Kidney tubule cell (primary cell): ENCODE results near the gene PHF14.
A peak's percentile ranks its signal among the peaks of the same experiment; 100 is the strongest.
"Not testable (repeated sequence)": the region's sequence is repeated elsewhere in the genome, so short reads cannot be mapped to it uniquely, and the experiment has no call there.

ENCODE experiments used
- DNase-seq: peaks from one replicate; pipeline ENCODE4 v3.0.0-alpha.2; 2018; ENCODE audit warnings: low spot score

Gene PHF14

GRCh38 chr7:10973061-10973941 lies at the start of gene PHF14:
Gene PHF14 (plus strand): TSS chr7:10973872. CDS start chr7:10974324, 452 bp downstream.
- DNase-seq = peak; percentile 98

GRCh38 chr7:10924370-10924769 lies 49.3 kb upstream of the PHF14 start:
- DNase-seq = peak; percentile 43

- DNase-seq = not testable (repeated sequence)
Measured at GRCh38 chr7:10928203-10928602, 45.5 kb upstream of the PHF14 start.

- no peak for DNase-seq
Measured at GRCh38 chr7:10930551-10930950, 43.1 kb upstream of the PHF14 start.

- DNase-seq = no peak
Measured at GRCh38 chr7:10931161-10931560, 42.5 kb upstream of the PHF14 start.

- no peak for DNase-seq
Measured at GRCh38 chr7:10934292-10934691, 39.4 kb upstream of the PHF14 start.

- DNase-seq = no peak
Measured at GRCh38 chr7:10939237-10939910, 34.3 kb upstream of the PHF14 start.

- peak; percentile 96 for DNase-seq
Measured at GRCh38 chr7:10939911-10940703, 33.6 kb upstream of the PHF14 start.

- peak; percentile 26 for DNase-seq
Measured at GRCh38 chr7:10940704-10941355, 32.8 kb upstream of the PHF14 start.

- no peak for DNase-seq
Measured at GRCh38 chr7:10950494-10950893, 23.2 kb upstream of the PHF14 start.

- not testable (repeated sequence) for DNase-seq
Measured at GRCh38 chr7:10950974-10951578, 22.6 kb upstream of the PHF14 start.

- DNase-seq = no peak
Measured at GRCh38 chr7:10952588-10952987, 21.1 kb upstream of the PHF14 start.

- DNase-seq = not testable (repeated sequence)
Measured at GRCh38 chr7:10953078-10953750, 20.5 kb upstream of the PHF14 start.

- no peak for DNase-seq
Measured at GRCh38 chr7:10956528-10956927, 17.1 kb upstream of the PHF14 start.

GRCh38 chr7:10960242-10960641 lies 13.4 kb upstream of the PHF14 start:
- DNase-seq = not testable (repeated sequence)

- not testable (repeated sequence) for DNase-seq
Measured at GRCh38 chr7:10965016-10965415, 8.7 kb upstream of the PHF14 start.

GRCh38 chr7:10972174-10972573 lies 1.5 kb upstream of the PHF14 start:
- no peak for DNase-seq

GRCh38 chr7:10973942-10974911 lies 555 bp downstream of the PHF14 start:
- peak; percentile 35 for DNase-seq

- no peak for DNase-seq
Measured at GRCh38 chr7:10977113-10977512, 3.4 kb downstream of the PHF14 start.

- no peak for DNase-seq
Measured at GRCh38 chr7:10981317-10981716, 7.6 kb downstream of the PHF14 start.
